ENCODE data around the gene SPATS2. TPM values are rescaled to one million over a fixed set of nuclear protein-coding genes. Genes with fewer than 3 reads are reported as not detected.
"Not testable (repeated sequence)": the region's sequence is repeated elsewhere in the genome, so short reads cannot be mapped to it uniquely, and the experiment has no call there.

The SPATS2 gene
- total RNA-seq, 1 donor from 2014 or later, result 58.2 TPM

DNA sequence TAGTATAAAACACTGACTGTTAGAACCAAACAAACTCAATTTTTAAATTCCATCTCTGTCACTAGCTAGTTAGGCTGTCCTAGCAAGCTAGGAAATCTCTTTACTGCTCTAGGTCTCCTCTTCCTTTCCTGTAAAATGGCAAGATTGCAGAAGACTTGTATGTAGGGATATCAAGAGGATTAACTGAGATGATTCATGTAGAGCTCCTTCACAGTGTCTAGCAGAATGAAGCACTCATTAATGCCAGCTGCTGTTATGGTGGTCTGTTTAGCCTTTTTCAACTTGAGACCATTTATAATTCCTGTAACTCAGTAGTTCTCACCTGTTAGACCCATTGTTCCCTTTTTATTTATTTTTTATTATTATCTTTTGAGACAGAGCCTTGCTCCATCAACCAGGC is 103.7 kb downstream of the SPATS2 start:
- DNase-seq, result no peak

- DNase-seq, result no peak
Measured at GRCh38 chr12:49471557-49471956, 104.3 kb downstream of the SPATS2 start.

GRCh38 chr12:49476091-49476490 is 108.8 kb downstream of the SPATS2 start:
- DNase-seq, result no peak

DNA sequence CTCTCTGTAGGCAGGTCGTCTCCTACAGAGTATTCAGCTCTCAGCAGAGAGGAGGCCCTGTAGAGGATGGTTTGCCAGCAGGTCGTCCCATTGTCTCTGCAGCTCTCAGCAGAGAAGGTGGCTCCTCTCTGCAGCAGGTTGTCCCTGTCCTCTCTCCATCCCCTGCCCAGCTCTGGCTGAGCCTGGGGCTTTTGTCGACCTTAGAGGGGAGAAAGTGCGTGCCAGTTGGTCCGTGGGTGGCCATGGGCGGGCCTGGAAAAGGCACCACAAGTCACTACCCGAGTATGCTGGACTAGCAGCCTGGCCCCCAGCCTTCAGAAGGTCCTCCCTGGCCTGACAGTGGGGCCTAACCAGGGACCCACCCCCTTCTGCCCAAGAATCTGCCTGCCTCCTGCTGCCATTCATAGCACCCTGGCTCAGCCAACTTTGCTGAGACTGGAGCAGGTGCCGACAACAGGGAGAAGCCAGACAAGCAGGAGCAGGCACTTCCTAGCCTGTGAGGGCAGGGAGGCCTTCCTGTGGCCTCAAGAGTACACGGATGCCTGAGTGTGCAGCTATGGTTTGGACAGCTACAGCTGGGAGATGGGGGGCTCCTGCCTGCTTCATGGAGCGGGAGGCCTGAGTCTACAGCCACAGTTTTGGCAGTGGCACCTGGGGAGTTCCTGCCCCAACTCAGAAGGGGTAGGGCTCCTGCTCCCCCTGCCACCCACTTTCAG is 111.8 kb downstream of the SPATS2 start:
- no peak for DNase-seq

- DNase-seq, result no peak
Measured at GRCh38 chr12:49482095-49483051, 115.1 kb downstream of the SPATS2 start.

- DNase-seq, result no peak
Measured at GRCh38 chr12:49483619-49484018, 116.4 kb downstream of the SPATS2 start.

DNA sequence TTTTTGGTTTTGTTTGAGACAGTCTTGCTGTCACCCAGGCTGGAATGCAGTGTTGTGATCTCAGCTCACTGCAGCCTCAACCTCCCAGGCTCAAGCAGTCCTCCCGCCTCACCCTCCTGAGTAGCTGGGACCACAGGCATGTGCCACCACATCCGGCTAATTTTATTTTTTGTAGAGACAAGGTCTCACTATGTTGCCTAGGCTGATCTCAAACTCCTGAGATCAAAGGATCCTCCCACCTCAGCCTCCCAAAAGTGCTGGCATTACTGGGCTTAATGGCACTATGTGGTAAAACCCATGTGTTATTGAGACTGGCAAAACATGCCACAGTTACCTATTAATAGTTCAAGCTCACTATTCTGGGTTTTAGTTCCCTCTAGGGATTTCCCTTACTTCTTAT is 120.3 kb downstream of the SPATS2 start:
- DNase-seq, result no peak

DNA sequence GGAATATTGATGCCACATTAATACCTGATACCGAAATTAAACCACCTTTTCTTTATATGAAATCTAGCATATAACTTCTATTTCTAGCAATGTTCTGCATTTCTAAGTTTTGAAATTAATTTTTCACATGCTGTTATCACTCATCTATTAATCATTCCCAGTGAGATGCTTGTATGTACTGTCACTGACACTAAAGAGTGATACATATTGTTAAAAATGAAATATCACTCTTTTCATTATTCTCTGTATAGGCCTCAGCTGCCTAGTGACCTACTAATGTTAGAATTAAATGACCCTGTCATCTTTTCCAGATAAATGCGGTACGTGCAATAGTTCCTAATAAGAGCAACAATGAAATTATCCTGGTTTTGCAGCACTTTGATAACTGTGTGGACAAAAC is 121.9 kb downstream of the SPATS2 start:
- DNase-seq, result no peak

- DNase-seq, result no peak
Measured at GRCh38 chr12:49489720-49490119, 122.5 kb downstream of the SPATS2 start.

GRCh38 chr12:49491823-49492222 is 124.6 kb downstream of the SPATS2 start:
- no peak for DNase-seq

- no peak for DNase-seq
Measured at GRCh38 chr12:49493900-49494299, 126.6 kb downstream of the SPATS2 start.

DNA sequence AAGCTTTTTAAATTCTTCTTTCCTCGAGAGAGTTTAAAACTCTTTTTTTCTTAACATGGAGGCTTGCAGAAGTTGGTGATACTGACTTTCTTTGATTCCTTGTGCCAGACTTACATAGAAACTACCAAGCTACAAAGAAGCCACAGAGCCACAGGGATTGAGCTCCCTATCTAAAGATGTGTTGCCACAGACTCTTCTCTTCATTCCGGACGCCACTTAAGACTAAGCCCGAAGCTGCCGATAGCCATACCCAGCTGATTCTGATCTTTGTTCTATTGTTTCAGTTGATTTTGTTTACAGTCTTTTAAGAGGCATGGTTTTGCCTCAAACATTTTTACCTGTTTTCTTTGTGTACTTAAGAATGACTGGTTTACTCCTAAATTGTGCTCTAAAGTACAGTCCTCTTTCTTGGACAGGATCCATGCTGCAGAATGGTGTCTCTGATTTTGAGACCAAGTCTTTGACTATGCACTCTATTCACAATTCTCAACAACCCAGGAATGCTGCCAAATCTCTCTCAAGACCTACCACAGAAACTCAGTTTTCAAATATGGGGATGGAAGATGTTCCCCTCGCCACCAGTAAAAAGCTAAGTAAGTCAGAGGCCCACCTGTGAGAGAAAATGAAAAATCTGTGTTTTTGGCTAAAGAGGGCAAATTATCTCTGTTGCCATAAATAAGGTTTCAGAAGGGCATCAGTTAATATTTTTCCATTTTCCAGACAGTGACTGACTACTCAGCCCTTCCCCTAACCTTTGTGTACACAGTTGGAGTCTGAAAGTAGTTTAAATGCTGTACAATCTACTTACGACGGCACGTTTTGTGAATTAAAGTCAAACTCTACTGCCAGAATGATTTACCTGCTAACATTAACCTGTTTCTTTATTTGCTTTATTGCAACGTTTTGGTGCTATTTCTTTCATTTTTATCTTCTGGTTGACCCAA is 129.4 kb downstream of the SPATS2 start:
- no peak for DNase-seq

- DNase-seq, result no peak
Measured at GRCh38 chr12:49501895-49502294, 134.6 kb downstream of the SPATS2 start.

GRCh38 chr12:49502590-49502989 is 135.3 kb downstream of the SPATS2 start:
- DNase-seq, result no peak

DNA sequence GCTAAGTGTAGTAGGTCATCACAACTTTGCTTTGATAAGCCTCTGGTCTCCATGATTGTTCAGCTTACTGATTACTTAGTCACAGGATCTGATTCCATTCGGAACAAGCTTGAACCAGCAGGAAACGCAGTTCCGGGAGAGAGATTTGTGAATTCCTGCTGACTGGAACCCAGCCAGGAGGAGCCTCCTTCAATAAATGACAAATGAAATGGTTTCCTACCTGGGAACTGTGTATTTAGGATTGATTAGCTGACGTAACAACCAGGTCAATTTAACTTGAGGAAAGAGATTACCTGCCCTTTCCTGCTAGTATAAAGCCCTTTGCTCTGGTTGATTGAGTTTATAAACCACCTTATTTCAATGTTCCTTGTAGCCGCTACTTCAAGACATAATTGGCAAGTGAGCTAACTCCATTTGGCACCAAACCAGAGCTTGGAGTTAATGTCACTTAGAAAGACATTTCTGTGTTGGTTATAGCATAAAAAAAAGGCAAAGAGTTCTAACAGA is 136.5 kb downstream of the SPATS2 start:
- no peak for DNase-seq

- DNase-seq, result no peak
Measured at GRCh38 chr12:49505672-49506071, 138.4 kb downstream of the SPATS2 start.

DNA sequence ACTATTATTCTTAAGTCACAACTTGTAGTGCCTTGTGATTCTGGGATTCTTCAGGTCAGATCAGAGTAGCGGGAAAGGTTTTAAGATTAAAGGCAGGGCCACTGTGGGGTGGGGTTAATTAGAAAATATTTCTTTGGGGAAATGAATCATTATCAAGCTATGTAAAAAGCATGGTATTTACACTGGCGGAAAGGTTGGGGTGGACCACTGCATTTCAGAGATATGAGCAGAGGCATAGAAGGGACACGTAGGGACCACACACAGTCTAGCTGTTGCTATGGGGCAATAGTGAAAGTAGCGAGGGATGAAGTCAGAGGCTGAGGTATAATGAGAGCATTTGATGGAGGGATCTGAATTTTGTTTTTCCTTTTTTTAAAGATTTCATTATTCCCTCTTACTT is 139.9 kb downstream of the SPATS2 start:
- no peak for DNase-seq

DNA sequence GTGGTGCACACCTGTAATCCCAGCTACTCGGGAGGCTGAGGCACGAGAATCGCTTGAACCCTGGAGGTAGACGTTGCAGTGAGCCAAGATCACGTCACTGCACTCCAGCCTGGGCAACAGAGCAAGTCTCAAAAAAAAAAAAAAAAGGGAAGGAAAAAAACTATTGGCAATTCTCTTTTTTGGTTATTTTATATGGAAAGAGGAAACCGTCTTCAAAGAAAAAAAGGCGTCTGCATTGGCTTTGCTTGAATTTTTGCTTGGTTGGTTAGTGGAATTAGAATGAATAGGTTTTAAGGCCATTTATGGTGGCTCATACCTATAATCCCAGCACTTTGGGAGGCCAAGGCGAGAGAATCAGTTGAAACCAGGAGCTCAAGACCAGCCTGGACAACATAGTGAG is 142.4 kb downstream of the SPATS2 start:
- DNase-seq, result not testable (repeated sequence)

DNA sequence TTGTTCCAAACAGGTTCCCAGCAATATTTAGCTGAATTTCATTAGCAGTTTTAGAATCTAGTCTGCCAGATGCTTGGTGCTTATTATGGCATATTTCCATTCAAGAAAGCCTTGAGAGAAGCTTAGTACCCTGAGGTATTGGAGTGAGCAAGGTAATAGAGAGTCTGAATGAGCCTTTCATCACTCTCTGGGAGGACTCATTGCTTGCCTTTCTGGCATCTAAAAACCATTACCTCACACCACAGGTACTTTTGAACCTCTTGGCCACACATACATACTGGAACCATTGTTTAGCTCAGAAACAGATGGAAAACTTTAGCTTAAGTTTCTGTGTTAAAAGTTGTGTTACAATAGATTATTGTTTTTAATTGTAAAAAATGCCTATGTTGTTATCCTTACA is 144.1 kb downstream of the SPATS2 start:
- DNase-seq, result no peak

DNA sequence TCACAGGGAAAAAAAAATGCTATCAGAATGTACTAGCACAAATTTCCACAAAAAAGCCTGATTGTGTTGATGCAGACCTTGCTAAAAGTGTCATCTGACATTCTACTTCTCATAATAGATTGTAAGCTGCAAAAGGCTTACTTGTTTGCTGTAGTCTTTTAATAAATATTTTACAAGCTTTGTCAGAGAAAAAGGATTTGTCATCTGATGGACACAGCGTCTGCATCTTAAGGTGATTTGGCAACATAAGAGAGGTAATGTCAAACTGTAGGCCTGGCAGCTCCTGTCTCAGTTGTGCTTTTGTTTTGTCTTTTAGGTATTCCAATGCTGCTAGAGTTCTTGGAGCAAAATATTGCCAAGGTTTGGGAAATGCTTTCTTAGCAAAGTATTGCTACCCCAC is 145.3 kb downstream of the SPATS2 start:
- no peak for DNase-seq

GRCh38 chr12:49515266-49515665 is 148.0 kb downstream of the SPATS2 start:
- DNase-seq, result no peak

DNA sequence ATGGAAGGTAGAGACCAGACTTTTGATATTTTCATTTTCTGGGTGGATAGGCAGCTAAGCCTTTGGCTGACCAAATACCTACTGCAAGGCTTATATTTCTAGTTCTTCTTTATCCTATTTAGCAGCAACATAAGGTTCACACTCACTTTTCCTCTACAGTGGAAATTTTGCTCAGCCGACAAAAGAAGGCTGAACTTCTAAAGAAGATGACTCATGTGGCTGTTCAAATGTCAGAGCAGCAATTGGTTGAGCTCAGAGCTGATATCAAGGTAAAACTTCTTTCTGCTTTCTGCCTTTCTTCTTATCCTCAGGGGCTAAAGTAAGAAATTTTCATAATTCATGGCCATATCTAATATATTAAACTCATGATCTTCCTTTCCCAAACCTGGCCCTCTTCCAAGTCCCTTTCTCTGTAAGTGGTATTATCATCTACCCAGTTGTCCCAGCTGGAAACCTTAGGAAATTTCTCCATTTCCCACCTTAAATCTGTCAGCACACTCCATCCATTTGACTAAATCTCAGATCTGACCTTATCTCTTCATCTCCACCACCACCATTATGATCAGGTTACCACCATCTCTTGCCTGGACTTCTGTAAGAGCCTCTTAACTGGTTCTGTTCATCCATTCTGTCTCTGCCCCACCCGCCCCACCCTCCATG is 151.8 kb downstream of the SPATS2 start:
- no peak for DNase-seq
